Lung microvascular endothelial cell (primary cell): Measurements from ENCODE around the gene ERLIN1. TPM values are rescaled to one million over a fixed set of nuclear protein-coding genes. Genes with fewer than 3 reads are reported as not detected.
"Not testable (repeated sequence)": the region's sequence is repeated elsewhere in the genome, so short reads cannot be mapped to it uniquely, and the experiment has no call there.

Experiments used
- DNase-seq, 2 donors: peaks; one replicate each; pipeline versions ENCODE4 v3.0.0 to v3.0.0-alpha.2; 2010; ENCODE audit warnings: low read depth in 2 of 2
- total RNA-seq: library from RNA; depleted of rRNA; stranded (reverse); fragments of >200 nt; gene quantifications from 2 replicates; pipeline ENCODE4 v1.2.1, GENCODE V29; 2014

ERLIN1 gene
- total RNA-seq, 1 donor from 2014 or later, result 28.0 TPM

DNA sequence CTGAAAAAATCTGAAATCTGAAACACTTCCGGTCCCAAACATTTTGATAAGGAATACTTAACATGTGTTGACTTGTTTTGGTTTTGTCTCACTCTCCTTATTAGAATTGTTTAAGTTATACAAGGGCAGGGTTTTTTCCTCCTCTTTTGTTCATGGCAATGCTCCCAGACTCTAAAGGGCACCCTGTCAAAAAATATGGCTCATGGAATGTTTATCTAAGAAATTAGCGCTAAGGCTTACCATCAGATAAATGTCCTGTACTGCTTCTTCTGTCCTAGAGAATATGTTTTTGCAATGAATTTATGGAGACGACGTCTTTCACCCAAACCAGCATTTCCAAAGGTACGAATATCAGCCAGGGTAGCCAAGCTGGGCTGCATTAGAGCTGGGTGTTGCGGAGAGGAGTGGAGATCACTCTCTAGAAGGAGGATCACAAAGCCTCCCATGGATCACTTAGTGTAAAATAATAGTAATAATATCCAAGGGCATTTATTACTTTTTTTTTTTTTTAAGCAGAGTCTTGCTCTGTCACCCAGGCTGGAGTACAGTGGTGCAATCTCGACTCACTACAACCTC lies 46.8 kb downstream of the ERLIN1 start:
- no peak for DNase-seq

DNA sequence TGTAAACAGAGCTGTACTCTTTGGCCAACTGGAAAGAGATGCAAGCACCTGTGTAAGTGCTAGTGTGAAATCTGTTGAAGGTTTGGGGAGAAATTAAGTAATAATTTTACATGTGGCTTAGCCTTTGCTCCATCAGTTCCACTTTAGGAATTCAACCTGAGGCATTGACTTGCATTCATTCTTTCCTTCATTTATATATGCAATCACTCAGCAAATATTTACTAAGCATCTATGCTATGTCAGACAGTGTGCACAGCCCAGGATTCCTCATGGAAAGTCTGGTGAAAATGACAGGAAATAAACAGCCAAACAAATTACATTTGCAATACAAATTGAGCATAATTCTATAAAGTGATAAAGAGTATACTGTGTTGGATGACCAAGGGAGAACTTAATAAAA lies 50.3 kb downstream of the ERLIN1 start:
- DNase-seq, result no peak

DNA sequence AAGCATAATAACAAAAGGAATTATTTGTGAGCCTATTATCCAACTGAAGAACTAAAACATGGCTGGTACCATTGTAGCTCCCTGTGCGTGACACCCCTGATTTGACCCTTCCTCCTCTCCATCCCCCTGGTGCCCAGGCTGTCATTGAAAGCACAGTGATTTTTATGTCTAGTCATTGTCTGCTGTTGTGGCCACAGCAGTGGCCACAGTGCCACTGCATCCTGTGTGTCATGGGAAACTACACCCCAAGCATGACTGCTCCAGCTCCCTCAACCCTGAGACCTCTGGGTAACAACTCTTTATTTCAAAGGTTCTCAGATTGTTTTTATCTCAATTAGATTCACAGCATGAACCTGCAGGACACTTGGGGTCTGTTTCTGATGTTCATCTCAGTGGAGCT lies 52.0 kb downstream of the ERLIN1 start:
- no peak for DNase-seq

DNA sequence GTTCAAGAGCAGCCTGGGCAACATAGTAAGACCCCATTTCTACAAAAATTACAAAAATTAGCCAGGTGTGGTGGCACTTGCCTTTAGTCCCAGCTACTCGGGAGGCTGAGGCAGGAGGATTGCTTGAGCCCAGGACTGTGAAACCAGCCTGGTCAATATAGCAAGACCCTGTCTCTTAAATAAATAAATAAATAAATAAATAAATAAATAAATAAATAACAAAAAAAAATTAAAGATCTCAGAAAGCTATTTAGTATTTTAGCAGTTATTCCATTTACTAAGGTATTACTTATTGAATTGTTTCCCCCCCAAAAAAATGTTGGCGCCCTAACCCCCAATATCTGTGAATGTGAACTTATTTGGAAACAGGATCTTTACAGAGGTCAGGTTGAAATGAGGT lies 53.4 kb downstream of the ERLIN1 start:
- no peak for DNase-seq

DNA sequence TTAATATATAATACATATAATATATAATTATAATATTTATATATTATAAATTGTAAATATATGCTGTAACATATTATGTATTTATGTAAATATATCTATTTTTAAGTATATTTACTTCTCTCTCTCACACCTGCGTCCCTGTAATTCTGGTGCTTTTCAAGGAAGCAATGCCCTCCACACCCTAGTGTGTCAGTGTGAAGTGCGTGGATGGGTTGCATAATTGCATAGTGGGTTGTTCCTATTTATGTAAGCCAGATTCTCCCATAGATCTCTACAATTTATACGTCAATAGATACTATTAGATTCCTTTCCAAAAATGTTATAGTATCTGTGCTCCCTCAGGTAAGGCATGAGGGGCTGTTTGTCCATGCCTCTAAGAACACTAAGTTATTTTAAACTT lies 54.3 kb downstream of the ERLIN1 start:
- DNase-seq, result no peak

DNA sequence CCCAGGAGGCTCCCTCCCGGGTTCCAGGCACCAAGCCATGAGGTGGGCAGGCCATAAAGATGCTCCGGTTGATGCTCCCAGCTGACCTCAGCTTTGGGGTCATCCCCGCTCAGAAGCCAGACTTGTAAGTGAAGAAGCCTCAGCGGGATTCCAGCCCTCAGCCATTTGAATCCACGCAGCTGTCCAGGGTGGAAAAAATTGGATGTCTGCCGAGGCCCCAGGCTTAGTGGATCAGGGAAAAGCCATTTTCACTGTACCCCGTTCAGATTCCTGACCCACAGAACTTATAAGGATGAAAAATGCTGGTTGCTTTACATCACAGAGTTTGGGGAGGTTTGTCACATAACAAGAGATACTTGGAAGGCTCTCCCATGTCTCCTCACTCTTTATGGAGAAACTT lies 55.0 kb downstream of the ERLIN1 start:
- DNase-seq, result no peak

DNA sequence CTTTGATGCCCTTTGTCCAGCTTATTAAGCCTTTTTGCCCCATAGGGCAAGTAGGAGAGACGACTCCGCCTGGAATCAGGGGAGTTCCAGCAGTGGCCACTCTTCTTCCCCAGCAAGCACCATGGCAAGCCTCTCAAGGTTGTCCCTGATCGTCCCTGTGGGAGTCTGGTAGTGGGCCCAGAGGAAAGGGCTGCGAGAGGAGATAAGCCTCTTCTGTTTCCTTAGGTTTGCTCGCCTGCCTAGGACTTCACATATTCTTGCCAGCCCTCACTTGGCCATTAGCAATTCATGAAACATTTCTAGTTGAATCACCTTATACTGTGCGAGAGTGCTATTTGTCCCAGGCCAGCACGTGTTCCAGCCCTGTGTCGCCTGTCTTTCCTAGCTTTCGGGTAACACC lies 56.4 kb downstream of the ERLIN1 start:
- DNase-seq, result peak in 1 of 2 donors; percentile 34

DNA sequence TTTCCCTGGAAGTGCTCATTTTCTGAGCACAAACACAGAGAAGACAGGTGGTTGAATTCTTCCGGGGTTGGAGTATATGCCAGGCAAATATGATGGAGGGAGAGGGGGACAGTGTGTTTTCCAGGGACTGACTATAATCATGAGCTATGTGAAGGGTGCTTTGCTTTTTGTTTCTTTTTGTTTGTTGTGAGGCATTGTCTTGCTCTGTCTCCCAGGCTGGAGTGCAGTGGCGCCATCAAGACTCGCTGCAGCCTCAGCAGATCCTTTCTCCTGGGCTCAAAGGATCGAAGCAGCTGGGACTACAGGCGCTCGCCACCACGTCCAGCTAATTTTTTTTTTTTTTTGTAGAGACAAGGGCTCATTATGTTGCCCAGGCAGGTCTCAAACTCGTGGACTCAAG lies 56.9 kb downstream of the ERLIN1 start:
- DNase-seq, result no peak

DNA sequence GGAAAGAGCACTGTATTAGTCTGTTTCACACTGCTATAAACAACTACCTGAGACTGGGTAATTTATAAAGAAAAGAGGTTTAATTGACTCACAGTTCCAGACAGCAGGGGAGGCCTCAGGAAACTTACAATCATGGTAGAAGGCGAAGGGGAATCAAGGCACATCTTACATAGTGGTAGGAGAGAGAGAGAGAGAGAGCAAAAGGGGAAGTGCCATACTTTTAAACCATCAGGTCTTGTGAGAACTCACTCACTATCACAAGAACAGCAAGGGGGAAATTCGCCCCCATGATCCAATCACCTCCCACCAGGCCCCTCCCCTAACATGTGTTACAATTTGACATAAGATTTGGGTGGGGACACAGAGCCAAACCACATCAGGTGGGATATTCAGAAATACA lies 60.5 kb downstream of the ERLIN1 start:
- not testable (repeated sequence) for DNase-seq

DNA sequence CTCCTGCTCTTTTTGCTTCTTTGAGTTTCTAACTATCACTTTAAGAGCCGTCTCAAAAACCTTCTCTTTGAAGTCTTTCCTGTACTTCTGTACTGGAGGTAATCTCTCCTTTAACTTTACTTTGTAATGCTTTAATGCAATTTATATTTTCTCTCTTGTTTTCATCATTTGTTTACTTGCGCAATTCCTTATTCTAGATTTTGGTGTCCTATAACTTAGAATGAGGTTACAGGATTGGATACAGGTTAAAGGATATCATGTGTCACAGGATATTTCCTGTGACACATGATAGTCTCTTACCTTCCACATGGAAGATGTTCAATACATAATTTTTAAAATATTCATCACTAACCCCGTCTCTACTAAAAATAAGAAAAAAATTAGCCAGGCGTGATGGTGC lies 61.7 kb downstream of the ERLIN1 start:
- DNase-seq, result no peak

DNA sequence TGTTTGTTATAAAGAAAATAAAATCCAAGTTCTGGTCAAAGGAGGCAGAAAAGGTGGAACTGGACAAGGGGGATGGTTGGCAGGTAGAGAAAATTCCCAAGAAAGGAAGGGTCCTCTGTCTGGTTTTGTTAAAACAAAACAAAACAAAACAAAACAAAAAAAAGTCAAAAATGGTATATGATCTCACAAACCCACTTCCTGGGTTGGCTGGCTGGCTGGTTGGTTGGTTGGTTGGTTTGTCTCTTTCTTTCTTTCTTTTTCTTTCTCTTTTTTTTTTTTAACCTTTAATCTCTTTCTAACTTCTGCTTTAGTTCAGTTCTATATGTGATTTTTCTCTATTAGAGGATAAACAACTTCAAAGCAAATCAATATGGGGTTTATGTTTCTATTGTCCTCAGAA lies 63.0 kb downstream of the ERLIN1 start:
- no peak for DNase-seq

DNA sequence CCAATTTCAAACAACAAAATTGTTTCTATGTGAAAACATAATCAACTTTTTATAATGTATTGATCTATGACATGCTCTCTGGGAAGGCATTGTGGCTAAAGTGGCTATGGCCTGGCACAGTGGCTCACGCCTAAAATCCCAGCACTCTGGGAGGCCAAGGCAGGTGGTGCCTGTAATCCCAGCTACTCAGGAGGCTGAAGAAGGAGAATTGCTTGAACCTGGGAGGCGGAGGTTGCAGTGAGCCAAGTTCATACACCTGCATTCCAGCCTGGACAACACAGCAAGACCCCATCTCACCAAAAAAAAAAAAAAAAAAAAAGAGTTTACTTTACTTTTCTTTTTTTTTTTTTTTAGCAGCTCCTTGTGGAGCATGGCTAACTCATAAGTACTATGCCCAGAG lies 65.3 kb downstream of the ERLIN1 start:
- DNase-seq, result no peak

DNA sequence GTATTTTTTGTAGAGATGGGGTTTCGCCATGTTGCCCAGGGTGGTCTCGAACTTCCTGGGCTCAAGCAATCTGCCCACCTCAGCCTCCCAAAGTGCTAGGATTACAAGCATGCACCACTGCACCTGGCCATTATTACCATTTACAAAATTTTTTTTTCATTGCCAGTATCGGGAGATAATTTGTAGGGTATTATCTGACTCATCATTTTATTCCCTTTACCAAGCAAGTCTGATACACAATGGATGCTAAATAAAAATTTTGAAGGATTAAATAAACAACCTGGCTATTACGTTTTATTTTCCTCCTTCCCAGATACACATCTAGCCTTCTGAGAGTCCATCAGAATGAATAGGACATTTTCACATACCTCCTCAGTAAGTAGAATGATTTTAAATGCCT lies 66.1 kb downstream of the ERLIN1 start:
- no peak for DNase-seq

DNA sequence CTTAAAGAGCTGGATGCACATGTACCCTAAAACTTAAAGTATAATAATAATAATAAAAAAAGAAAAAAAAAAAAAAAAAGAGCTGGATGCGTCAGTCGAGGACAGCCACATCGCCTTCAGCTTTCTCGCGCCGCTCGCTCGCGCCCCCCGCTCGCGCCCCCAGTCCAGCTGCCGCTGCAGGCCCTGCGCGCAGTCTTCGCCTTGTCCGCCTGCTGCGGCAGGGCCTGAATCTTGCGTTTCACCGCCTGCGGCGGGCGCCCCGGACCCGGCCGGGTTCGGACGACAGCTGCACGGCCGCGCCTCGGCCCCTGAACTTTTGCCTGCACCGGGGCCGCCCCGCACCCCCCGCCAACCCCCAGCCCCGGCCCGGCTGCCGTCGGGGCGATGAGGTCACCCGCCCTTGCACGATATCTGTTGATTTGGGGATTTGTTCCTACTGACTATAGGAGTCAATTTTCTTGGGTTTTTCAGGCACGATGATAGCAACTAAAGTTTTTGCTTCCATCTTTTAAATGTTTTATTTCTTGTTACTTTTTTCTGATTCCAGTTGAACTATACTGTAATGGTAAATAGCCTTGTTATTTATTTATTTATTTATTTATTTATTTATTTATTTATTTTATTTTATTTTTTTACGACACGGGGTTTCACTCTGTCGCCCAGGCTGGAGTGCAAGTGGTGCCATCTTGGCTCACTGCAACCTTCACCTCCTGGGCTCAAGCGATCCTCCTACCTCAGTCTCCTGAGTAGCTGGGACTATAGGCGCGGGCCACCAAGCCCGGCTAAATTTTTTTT lies 70.7 kb downstream of the ERLIN1 start:
- DNase-seq, result no peak

DNA sequence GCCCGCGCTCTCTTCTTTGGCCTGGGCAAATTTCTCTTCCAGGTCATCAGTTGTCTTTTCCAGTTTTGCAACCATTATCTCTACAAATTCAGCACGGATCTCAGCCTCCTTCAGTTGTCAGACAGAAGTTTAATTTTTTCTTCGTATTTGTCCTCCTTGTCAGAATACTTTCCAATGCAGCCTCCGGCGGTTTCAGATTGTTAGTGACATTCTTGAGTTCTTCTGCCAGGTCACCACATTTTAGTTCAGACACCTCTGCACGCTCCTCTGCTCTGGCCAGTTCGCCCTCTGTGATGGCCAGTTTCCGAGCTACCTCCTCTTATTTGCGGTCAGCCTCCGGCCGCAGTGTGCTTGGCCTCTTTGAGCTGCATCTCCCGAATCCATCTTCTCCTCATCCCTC lies 71.4 kb downstream of the ERLIN1 start:
- DNase-seq, result no peak

DNA sequence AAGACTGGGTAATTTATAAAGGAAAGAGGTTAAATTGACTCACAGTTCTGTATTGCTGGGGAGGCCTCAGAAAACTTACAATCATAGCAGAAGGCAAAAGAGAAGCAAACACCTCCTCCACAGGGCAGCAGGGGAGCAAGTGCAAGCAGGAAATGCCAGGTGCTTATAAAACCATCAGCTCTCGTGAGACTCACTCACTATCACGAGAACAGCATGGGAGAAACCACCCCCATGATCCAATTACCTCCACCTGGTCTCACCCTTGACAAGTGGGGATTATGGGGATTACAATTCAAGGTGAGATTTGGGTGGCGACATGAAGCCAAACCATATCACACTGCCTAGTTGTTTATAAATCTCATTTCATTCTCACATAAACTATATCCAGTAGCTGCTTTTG lies 76.2 kb downstream of the ERLIN1 start:
- no peak for DNase-seq

DNA sequence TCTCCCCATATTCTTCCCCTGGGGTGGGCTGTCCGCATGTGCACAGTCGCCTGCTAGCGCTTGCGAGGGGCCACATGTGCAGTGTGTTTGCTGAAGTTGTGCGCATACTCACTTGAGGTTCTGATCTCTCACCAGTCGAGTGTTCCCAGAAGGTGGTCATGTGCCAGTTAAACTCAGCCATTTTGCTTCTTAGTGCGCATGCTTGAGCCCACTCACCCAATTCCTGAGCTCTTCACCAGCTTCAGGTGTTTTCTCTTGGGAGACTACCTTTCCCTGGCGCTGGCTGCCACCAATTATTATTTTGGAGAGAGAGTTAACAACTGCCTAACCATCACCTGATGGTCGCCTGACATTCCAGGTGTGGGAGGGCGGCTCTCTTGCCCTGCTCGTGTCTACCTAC lies 79.0 kb downstream of the ERLIN1 start:
- no peak for DNase-seq

DNA sequence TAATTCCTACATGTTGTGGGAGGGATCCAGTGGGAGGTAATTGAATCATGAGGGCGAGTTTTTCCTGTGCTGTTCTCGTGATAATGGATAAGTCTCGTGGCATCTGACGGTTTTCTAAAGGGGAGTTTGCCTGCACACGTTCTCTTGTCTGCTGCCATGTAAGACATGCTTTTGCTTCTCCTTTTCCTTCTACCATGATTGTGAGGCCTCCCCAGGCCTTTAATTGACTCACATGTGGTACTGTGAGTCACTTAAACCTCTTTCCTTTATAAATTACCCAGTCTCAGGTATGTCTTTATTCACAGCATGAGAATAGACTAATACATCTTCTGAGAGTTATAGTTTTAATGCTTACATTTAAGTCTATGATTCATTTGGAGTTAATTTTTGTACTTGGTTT lies 81.5 kb downstream of the ERLIN1 start:
- DNase-seq, result no peak

DNA sequence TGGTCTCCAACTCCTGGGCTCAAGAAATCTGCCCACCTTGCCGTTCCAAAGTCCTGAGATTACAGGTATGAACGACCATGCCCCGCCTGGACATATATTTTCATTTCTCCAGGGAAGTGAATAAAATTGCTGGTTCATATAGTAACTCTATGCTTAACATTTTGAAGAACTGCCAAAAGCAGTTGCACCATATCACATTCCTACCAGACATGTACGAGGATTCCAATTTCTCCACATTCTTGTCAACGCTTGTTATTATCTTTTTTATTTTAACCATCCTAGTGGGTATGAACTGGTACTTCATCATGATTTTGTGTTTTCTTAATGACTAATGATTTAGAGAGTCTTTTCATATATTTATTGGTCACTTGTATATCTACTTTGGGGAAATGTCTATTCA lies 82.2 kb downstream of the ERLIN1 start:
- DNase-seq, result no peak

DNA sequence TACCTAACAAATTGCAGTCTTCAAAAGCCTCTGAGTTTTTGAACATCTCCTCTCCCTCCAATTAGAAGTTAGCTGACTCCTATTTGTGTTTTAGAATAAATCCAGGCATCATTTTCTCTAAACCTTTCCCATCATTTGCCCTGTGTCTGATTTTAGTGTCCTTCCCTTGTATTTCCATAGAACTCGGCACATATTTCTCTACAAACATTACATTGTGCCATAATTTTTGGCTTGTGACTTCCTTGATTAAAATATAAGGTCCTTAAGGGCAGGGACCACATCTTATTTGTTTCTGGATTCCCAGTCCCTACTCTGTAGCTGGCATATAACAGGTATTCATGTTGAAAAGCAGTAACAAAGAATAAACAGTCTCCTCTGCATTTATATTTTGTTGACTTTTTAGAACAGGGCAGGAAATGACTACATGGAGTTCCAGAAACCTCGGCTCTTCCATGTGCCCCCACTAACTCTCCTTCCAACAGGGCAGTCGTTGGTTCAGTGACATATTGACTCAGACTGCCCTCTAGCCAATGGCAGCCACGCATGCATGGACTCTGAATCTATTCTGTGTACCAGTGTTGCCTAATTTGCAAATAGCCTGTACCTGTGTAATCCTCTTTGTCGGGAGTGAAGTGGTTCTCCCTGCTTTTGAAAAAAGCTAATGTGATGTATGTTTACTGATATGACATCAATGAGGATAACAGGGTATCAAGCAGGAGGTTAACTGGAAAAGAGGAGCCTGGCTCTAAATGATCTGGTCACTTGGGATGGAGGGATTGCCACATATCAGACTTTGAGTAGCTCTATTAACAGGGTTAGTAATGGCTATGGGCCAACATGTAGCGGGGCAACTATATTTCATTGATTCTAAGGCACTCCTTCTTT lies 84.4 kb downstream of the ERLIN1 start:
- peak; percentile 19 to 56 for DNase-seq

DNA sequence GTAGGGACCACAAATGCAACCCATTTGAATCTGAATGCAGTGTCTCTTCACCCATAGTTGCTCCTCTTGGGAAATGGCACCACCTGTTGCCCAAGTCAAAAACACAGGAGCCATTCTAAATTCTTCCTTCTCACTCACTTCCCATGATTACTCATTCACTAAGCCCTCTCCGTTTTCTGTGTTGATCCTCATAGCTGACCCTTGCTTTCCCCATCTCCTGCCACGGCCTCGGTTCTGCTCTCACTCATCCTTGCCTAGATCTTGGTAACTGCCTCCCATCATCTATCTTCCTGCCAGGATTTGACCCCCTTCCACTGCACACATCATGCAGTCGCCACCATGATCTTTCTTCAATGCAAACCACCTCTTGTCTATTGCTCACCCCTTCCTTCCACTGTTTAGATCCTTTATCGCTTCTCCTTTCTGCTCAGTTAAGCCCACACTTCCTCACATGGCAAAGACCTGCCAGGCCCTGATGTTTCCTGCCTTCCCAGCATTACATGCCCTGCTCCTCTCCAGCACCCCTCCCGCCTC lies 85.1 kb downstream of the ERLIN1 start:
- peak; percentile 31 to 59 for DNase-seq
